ENCODE measurements around the gene ETV7.

Gene ETV7

GRCh38 chr6:36322591-36322990, 64.9 kb downstream of the ETV7 start:
- H3K4me3 ChIP-seq (ENCODE audit: low read length): no peak overlapping the region
- TF ChIP-seq CTCF (conservative IDR thresholded peaks at IDR 0.05; ENCODE audit: low read depth, low read length): no peak
- DNase-seq (ENCODE audit: low read depth): no peak

DNA sequence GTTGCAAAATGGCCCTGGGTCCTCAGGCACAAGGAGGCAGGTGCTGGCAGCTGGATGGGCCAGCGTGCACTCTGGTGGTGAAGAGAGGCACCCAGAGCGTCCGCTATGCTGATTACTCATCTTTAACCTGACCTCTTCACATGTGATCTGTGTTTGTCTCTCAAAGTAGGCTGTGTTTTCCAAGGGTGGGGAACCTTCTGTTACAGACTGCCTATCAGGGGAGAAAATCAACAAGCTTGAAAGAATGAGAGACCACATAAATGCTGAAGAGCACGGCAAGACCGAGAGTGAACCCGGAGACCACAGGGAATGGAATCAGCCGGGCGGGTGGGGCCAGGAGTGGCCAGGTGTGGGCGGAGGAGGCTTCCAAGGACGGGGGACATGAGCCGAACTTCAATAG, 67.0 kb downstream of the ETV7 start:
- no peak overlapping the region for H3K4me3 ChIP-seq (ENCODE audit: low read length)
- no peak for TF ChIP-seq CTCF (conservative IDR thresholded peaks at IDR 0.05; ENCODE audit: low read depth, low read length)
- DNase-seq (ENCODE audit: low read depth): no peak

DNA sequence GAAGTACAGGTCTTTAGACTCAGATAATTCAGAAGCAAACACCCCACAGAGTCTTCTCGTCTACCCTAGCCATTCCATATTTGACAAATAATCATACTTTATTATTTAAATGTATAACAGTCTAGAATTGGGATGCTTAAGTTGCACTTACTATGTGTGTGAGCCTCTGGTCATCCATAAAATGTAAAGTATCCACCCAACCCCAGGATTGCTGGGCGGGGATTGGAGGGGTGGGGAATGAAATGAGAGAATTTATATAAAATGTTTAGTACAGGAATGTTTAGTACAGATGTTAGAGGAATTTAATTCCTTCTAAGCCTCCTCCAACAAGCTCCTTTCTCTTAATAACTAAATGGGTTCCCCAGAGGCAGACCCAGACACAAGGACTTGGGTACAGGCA, 67.6 kb downstream of the ETV7 start:
- DNase-seq (ENCODE audit: low read depth): no peak
- TF ChIP-seq CTCF (conservative IDR thresholded peaks at IDR 0.05; ENCODE audit: low read depth, low read length): no peak
- no peak overlapping the region for H3K4me3 ChIP-seq (ENCODE audit: low read length)

GRCh38 chr6:36319436-36319762, 68.1 kb downstream of the ETV7 start:
- no peak overlapping the region for H3K4me3 ChIP-seq (ENCODE audit: low read length)
- TF ChIP-seq CTCF (conservative IDR thresholded peaks at IDR 0.05; ENCODE audit: low read depth, low read length): no peak
- no peak for DNase-seq (ENCODE audit: low read depth)

DNA sequence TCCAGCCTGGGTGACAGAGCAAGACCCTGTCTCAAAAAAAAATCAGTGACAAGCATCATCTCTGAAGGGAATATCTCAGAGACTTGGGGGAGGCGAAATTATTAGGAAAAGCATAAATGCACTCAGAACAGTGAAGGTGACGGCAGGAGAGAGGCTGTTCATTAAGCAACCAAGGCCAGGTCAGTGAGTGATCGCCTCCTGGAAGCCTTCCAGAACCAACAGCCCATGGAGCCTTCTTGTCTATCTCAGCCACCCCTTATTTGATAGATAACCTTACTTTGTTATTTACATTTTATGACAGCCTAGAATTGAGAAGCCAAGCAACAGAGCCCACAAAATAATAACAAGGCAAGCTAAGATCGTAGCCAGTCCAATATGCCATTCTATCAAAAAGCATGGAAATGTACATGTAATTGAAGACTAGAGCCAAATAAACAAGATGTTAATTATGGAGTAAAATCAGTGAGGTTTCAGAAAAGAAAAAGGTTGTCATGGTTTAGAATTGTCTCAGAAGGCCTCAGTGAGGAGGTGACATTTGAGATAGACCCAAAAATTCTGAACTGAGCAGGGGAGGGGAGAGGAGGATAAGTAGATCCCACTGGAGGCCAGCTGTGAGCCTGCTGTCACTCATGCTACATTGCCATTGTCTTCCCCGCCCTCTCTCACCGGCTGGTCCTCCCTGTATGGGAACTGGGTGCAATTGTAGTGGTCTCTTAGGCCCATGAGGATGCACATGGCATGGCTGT, 68.6 kb downstream of the ETV7 start:
- H3K4me3 ChIP-seq (ENCODE audit: low read length): no peak overlapping the region
- no peak for DNase-seq (ENCODE audit: low read depth)
- TF ChIP-seq CTCF (conservative IDR thresholded peaks at IDR 0.05; ENCODE audit: low read depth, low read length): no peak

DNA sequence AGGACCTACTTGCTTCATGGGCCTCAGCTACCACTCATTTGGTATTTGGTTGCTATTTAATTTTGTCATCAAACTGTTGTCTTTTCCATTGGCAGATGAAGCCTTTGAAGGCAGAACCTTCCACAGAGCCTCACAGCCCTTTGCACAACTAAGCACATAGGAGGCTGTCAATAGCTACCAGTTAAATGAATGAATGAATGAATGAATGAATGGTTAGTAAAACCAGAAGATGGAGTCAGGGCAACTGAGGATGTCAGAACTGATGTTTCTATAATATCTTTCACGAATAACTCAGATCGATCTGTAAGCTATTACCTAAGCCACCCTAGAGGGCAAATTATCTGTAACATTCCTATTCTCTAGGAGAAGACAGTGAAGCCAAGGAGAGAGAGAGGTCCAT, 69.8 kb downstream of the ETV7 start:
- TF ChIP-seq CTCF (conservative IDR thresholded peaks at IDR 0.05; ENCODE audit: low read depth, low read length): no peak
- no peak for DNase-seq (ENCODE audit: low read depth)
- no peak overlapping the region for H3K4me3 ChIP-seq (ENCODE audit: low read length)
